WERI-Rb-1 (cell line): ENCODE data around the gene BTNL9.

Experiments
- DNase-seq: peaks from one replicate; pipeline ENCODE4 v3.0.0-alpha.2; 2020
- H3K27ac ChIP-seq: fragments of 250-450 bp; sonication (Bioruptor Pico); 2 replicates; pipeline ENCODE4 v1.5.1; 2020; ENCODE audit warnings: mild to moderate bottlenecking, moderate library complexity
- H3K27me3 ChIP-seq: fragments of 250-450 bp; sonication (Bioruptor Pico); 2 replicates; pipeline ENCODE4 v1.5.1; 2021; ENCODE audit warnings: mild to moderate bottlenecking, low read depth, moderate library complexity; ENCODE audit not compliant: insufficient read depth, severe bottlenecking
- H3K36me3 ChIP-seq: fragments of 250-450 bp; sonication (Bioruptor Pico); 2 replicates; pipeline ENCODE4 v1.5.1; 2020; ENCODE audit warnings: mild to moderate bottlenecking, moderate library complexity
- H3K4me3 ChIP-seq: 2 replicates; pipeline ENCODE4 v1.5.1; 2011; ENCODE audit warnings: low read depth, mild to moderate bottlenecking, control low read depth, low read length
- H3K9me3 ChIP-seq: fragments of 250-450 bp; sonication (Bioruptor Pico); 2 replicates; pipeline ENCODE4 v1.5.1; 2021; ENCODE audit warnings: mild to moderate bottlenecking, moderate library complexity; ENCODE audit not compliant: severe bottlenecking
- TF ChIP-seq, protein P1 (sequence below): IDR thresholded peaks from 2 replicates; pipeline ENCODE4 v1.5.1; 2011; ENCODE audit warnings: low read depth, mild to moderate bottlenecking, control low read depth, inconsistent platforms, low read length

BTNL9 gene

DNA sequence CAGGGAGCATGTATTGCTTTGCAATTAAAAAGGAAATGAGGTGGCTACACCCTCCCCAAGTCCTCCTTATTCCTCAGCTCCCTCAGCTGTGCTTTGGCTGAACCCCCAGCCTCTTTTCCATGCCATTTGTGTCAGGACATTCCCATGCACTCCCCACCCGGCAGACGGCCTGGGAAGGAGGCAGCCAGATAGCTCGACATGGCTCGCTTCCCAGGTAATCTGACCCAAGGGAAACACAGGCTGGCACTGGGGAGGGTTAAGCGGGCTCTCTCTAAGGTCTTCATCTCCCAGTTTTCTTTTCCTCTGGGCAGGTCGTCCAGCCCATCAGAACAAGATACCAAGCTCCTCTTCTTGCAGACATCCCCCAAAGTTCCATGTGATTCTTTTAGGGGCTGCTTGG, 31.2 kb downstream of the BTNL9 start:
- Histone ChIP-seq H3K27me3 (peaks cover 16% of the 10 kb centered on the region), H3K9me3 (no peaks in the 10 kb centered on the region), H3K27ac (no peak overlapping the region), H3K4me3 (no peak overlapping the region), H3K36me3 (no peaks in the 10 kb centered on the region)
- DNase-seq, result no peak
- TF ChIP-seq, protein P1, sequence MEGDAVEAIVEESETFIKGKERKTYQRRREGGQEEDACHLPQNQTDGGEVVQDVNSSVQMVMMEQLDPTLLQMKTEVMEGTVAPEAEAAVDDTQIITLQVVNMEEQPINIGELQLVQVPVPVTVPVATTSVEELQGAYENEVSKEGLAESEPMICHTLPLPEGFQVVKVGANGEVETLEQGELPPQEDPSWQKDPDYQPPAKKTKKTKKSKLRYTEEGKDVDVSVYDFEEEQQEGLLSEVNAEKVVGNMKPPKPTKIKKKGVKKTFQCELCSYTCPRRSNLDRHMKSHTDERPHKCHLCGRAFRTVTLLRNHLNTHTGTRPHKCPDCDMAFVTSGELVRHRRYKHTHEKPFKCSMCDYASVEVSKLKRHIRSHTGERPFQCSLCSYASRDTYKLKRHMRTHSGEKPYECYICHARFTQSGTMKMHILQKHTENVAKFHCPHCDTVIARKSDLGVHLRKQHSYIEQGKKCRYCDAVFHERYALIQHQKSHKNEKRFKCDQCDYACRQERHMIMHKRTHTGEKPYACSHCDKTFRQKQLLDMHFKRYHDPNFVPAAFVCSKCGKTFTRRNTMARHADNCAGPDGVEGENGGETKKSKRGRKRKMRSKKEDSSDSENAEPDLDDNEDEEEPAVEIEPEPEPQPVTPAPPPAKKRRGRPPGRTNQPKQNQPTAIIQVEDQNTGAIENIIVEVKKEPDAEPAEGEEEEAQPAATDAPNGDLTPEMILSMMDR, result no peak

DNA sequence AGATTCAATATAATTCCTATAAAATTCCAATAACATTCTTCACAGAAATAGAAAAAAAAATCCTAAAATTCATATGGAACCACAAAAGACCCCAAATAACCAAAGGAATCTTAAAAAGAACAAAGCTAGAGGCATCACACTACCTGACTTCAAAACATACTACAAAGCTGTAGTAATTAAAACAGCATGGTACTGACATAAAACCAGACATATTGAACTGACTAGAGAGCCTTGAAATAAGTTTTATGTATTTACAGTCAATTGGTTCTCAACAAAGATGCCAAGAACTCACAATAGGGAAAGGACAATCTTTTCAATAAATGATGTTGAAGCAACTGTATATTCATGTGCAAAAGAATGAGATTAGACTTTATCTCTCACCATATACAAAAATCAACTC, 36.9 kb downstream of the BTNL9 start:
- DNase-seq, result no peak
- no peak overlapping the region for H3K4me3 ChIP-seq
- H3K9me3 ChIP-seq, result no peaks in the 10 kb centered on the region
- no peak overlapping the region for H3K27ac ChIP-seq
- TF ChIP-seq, protein P1, result no peak
- no peaks in the 10 kb centered on the region for H3K36me3 ChIP-seq
- H3K27me3 ChIP-seq, result no peaks in the 10 kb centered on the region

DNA sequence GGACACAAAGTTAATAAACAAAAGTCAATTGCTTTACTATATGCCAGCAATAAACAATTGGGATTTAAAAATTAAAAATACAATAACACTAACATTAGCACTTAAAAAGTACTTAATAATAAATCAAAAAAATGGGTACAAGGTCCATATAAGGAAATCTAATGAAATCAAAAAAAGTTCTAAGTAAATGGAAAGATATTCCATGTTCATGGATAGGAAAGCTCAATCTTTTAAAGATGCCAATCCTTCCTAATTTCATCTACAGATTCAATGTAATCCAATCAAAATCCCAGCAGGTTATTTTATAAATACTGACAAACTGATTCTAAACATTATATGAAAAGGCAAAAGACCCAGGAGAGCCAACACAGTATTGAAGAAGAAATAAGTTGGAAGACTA, 41.9 kb downstream of the BTNL9 start:
- no peaks in the 10 kb centered on the region for H3K36me3 ChIP-seq
- no peak for DNase-seq
- H3K27me3 ChIP-seq, result peaks cover 9% of the 10 kb centered on the region
- H3K4me3 ChIP-seq, result no peak overlapping the region
- TF ChIP-seq, protein P1, result no peak
- no peaks in the 10 kb centered on the region for H3K9me3 ChIP-seq
- no peak overlapping the region for H3K27ac ChIP-seq

DNA sequence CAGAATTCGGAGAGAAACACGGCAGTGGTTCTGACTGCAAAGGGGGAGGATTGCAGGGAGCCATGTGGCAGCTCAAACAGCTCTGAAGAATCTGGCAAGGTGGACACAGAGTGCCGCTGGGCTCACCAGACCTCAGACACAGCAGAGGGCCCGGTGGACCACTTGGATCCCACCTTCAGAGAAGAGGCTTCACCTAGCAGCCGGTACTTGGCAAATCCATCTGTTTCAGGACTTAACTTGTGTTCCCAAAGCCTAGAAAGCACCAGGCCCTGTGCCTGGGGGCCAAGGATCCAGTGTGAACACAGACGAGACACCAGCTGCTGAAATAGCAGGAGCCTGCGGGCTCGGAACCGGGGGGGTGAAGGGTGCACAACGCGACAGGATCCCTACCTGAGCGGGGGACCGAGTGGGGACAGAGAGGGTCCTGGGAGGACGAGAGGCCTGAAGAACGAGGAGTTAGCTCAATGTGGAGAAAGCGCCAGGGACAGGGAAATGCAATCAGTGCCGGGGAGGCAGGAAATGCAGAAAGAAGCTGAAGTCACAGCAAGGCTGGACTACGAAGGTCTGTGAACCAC, 44.6 kb downstream of the BTNL9 start:
- no peak overlapping the region for H3K27ac ChIP-seq
- TF ChIP-seq, protein P1, result no peak

DNA sequence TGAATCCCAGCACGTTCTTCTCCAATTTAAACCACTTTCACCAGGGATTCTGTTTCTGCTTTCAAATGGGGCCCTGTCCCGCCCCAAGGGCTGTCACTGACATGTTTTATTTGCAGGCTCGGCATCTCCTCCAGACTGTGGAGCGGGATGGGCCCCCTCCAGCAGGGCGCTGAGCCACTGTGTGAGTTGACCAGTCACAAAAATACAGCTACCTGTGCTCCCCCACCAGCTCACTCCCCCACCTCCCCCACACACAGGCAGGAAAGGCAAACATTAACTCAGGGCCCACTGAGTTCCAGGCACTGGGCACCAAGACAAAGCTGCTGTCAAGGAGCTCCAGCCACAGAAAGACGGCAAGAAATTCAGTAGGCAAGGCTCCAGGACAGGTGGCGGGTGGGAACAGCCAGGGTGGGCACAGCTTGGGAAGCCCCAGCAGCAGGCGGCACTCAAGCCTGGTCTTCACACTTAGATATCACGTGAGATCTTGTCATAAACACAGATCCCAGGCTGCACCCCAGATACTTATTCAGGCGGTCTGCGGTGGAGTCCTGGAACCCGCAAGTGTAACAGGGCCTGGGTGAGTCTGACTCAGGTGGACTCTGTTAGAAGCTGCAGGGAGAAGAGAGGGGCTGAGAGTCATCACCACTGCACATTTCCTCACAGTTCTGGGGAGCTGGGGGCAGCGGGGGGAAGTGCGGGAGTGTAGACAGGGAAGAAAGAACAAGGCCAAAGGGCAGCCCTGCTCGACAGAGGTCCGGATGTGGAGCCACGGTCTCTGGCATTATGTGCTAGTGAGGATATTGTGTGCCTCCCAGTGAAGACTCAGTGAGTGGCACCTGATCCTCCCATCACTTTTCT, 46.2 kb downstream of the BTNL9 start:
- no peaks in the 10 kb centered on the region for H3K9me3 ChIP-seq
- no peak for DNase-seq
- no peak overlapping the region for H3K4me3 ChIP-seq
- H3K27ac ChIP-seq, result no peak overlapping the region
- TF ChIP-seq, protein P1, result no peak
- H3K36me3 ChIP-seq, result no peaks in the 10 kb centered on the region
- H3K27me3 ChIP-seq, result peaks cover 9% of the 10 kb centered on the region

More for the DNA sequence above, 44.6 kb downstream of the BTNL9 start:
- Histone ChIP-seq H3K27me3 (peaks cover 9% of the 10 kb centered on the region), H3K36me3 (no peaks in the 10 kb centered on the region), H3K9me3 (no peaks in the 10 kb centered on the region), H3K4me3 (no peak overlapping the region)
- DNase-seq, result no peak
